K562 (cell line): Measurements from ENCODE around the gene ELOF1. TPM values are rescaled to one million over a fixed set of nuclear protein-coding genes. Genes with fewer than 3 reads are reported as not detected.

Experiments used
- ASH1L ChIP-seq: fragments of 450-650 bp; IDR thresholded peaks from 2 replicates; pipeline ENCODE4 v1.6.1; 2018; ENCODE audit warnings: borderline replicate concordance, mild to moderate bottlenecking, low read depth; ENCODE audit not compliant: partially characterized antibody
- ATF2 ChIP-seq: sonication (generic); formaldehyde crosslinking; IDR thresholded peaks from 2 replicates; pipeline ENCODE4 v1.8.1; 2022; ENCODE audit warnings: missing genetic modification reagents
- CBFA2T3 ChIP-seq: fragments of 450-650 bp; IDR thresholded peaks from 2 replicates; pipeline ENCODE4 v1.6.1; 2017
- ERF ChIP-seq: fragments of 450-650 bp; formaldehyde crosslinking; IDR thresholded peaks from 2 replicates; pipeline ENCODE4 v1.4.0; 2020; ENCODE audit warnings: mild to moderate bottlenecking, mixed read lengths
- PHB2 ChIP-seq: fragments of 450-650 bp; IDR thresholded peaks from 2 replicates; pipeline ENCODE4 v1.6.1; 2017; ENCODE audit warnings: low read depth
- PHF21A ChIP-seq: fragments of 450-650 bp; IDR thresholded peaks from 2 replicates; pipeline ENCODE4 v1.6.1; 2017; ENCODE audit warnings: low read depth, borderline replicate concordance
- SIN3B ChIP-seq: fragments of 450-650 bp; IDR thresholded peaks from 2 replicates; pipeline ENCODE4 v1.6.1; 2017; ENCODE audit warnings: low read depth, mild to moderate bottlenecking, moderate library complexity
- TRIM24 ChIP-seq, 2 experiments: fragments of 450-650 bp; IDR thresholded peaks; 2 replicates each; pipeline ENCODE4 v1.6.1; 2016
- ZC3H8 ChIP-seq: fragments of 450-650 bp; IDR thresholded peaks from 2 replicates; pipeline ENCODE4 v1.6.1; 2017
- ZNF609 ChIP-seq: sonication (generic); formaldehyde crosslinking; IDR thresholded peaks from 2 replicates; pipeline ENCODE4 v1.8.1; 2023; ENCODE audit warnings: missing genetic modification reagents, mild to moderate bottlenecking, borderline replicate concordance
- ZNF644 ChIP-seq: fragments of 200-800 bp; sonication (Bioruptor generic); IDR thresholded peaks from 2 replicates; pipeline ENCODE4 v1.6.1; 2016; ENCODE audit warnings: low read depth, missing genetic modification characterization, missing compliant biosample characterization
- polyA plus RNA-seq, 8 experiments: library from polyadenylated mRNA; depleted of rRNA in 4 of 8; stranded (reverse) in 5 of 8; unstranded in 3 of 8; fragments of >200 nt; fragmentation: Nextera tagmentation in 2 of 8; fragmentation: Illumina TruSeq in 1 of 8; extraction: Ambion mirVana in 2 of 8; extraction: Trizol in 1 of 8; gene quantifications; 2 replicates each; pipeline versions ENCODE4 v1.2.1 to v1.2.3, GENCODE V29; 2011 to 2014; ENCODE audit warnings: inconsistent platforms in 1 of 8, missing spikeins in 1 of 8
- total RNA-seq, 7 experiments: library from RNA; depleted of rRNA in 6 of 7; stranded (reverse); fragments of >200 nt in 6 of 7; fragmentation: Illumina TruSeq in 2 of 7; extraction: Trizol in 2 of 7; gene quantifications; 2 replicates each; pipeline versions ENCODE4 v1.2.1 to v1.2.3, GENCODE V29; 2011 to 2021; ENCODE audit warnings: low replicate concordance in 1 of 7
- TF ChIP-seq, protein P1 (sequence below): sonication (generic); formaldehyde crosslinking; IDR thresholded peaks from 2 replicates; pipeline ENCODE4 v1.4.0; 2020; ENCODE audit warnings: mild to moderate bottlenecking, missing genetic modification reagents
- TF ChIP-seq, protein P2 (sequence below): sonication (generic); formaldehyde crosslinking; IDR thresholded peaks from 2 replicates; pipeline ENCODE4 v1.8.1; 2023; ENCODE audit warnings: mild to moderate bottlenecking, missing genetic modification reagents

ELOF1 gene
- total and polyA plus RNA-seq, 9 of the 15 experiments (the other 6 are each of a cell fraction or from before 2014, with no cell fraction given), result 16.7 to 147 (median 74.2) TPM

DNA sequence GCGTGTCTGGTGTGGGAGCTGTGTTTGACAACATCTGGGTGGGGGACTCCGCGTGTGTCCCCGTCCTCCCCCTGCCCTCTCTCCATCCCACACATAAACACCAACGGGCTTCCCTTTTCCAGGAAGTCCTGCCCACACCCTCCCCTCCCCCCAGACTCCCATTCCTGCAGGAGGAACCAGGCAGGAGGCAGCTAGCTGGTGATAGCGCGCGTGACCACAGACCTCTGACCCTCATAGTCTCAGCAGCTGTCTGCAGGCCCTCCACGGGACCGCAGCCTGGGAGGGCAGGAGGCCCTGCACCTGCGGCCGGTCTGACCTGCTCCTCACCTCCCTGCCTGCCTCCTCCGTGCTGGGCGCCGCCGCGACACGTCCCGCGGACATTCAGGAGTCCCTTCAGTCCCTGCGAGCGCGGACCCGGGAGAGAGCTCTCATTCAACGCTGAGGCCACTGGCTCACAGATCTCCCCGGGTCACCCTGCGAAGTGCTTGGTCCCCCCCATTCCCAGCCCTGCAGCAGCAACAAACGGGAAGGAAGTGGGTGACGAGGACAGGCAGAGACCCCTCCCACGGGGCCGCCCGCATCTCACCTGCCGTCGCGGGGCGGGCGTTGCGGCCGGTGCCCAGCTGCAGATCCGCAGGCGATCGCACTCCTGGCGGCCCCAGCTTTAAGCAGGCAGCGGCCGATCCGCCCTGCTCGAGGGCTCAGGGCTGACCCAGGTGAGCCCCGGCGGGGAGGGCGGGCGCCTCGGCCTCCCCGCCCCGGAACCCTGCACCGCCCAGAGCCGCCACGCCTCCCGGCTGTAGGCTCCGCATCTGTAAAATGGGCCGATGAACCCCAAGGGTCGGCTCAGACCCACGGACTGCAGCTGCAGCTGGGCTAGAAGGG, 19.5 kb upstream of the ELOF1 start (continued):
- no peak for TF ChIP-seq ZNF609
- TF ChIP-seq SIN3B, result no peak
- no peak for TF ChIP-seq ATF2 (CRISPR knock-in tag)
- no peak for TF ChIP-seq PHB2
- peak; percentile 92 for TF ChIP-seq CBFA2T3
- TF ChIP-seq, protein P1, sequence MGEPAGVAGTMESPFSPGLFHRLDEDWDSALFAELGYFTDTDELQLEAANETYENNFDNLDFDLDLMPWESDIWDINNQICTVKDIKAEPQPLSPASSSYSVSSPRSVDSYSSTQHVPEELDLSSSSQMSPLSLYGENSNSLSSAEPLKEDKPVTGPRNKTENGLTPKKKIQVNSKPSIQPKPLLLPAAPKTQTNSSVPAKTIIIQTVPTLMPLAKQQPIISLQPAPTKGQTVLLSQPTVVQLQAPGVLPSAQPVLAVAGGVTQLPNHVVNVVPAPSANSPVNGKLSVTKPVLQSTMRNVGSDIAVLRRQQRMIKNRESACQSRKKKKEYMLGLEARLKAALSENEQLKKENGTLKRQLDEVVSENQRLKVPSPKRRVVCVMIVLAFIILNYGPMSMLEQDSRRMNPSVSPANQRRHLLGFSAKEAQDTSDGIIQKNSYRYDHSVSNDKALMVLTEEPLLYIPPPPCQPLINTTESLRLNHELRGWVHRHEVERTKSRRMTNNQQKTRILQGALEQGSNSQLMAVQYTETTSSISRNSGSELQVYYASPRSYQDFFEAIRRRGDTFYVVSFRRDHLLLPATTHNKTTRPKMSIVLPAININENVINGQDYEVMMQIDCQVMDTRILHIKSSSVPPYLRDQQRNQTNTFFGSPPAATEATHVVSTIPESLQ, result no peak
- no peak for TF ChIP-seq ASH1L
- TF ChIP-seq PHF21A, result no peak
- TF ChIP-seq TRIM24 (IDR thresholded peaks at IDR 0.05), result peak; percentile 52 to 85; a peak in 3 of 4 replicates
- TF ChIP-seq ZC3H8, result no peak
- TF ChIP-seq, protein P2, sequence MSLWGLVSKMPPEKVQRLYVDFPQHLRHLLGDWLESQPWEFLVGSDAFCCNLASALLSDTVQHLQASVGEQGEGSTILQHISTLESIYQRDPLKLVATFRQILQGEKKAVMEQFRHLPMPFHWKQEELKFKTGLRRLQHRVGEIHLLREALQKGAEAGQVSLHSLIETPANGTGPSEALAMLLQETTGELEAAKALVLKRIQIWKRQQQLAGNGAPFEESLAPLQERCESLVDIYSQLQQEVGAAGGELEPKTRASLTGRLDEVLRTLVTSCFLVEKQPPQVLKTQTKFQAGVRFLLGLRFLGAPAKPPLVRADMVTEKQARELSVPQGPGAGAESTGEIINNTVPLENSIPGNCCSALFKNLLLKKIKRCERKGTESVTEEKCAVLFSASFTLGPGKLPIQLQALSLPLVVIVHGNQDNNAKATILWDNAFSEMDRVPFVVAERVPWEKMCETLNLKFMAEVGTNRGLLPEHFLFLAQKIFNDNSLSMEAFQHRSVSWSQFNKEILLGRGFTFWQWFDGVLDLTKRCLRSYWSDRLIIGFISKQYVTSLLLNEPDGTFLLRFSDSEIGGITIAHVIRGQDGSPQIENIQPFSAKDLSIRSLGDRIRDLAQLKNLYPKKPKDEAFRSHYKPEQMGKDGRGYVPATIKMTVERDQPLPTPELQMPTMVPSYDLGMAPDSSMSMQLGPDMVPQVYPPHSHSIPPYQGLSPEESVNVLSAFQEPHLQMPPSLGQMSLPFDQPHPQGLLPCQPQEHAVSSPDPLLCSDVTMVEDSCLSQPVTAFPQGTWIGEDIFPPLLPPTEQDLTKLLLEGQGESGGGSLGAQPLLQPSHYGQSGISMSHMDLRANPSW (CRISPR knock-in tag), result no peak
- TF ChIP-seq ERF (CRISPR knock-in tag), result no peak
- no peak for TF ChIP-seq ZNF644 (tag)
